Ascending aorta (tissue), 2 donors: Measurements from ENCODE around the gene ATP5F1B. TPM values are rescaled to one million over a fixed set of nuclear protein-coding genes. Genes with fewer than 3 reads are reported as not detected.
"Not testable (repeated sequence)": the region's sequence is repeated elsewhere in the genome, so short reads cannot be mapped to it uniquely, and the experiment has no call there.

Experiments used
- DNase-seq, 2 donors: peaks; one replicate each; pipeline ENCODE4 v3.0.0-alpha.2; 2019; ENCODE audit warnings: low spot score in 2 of 2
- H3K27ac ChIP-seq, 2 donors: fragments of 200-600 bp; sonication (generic); one replicate each; pipeline ENCODE4 v1.5.1; 2016 to 2017; ENCODE audit warnings: mild to moderate bottlenecking in 1 of 2
- H3K27me3 ChIP-seq: fragments of 200-600 bp; sonication (generic); one replicate; pipeline ENCODE4 v1.5.1; 2017
- H3K36me3 ChIP-seq, 2 donors: fragments of 200-600 bp; sonication (generic); one replicate each; pipeline ENCODE4 v1.5.1; 2016
- H3K4me1 ChIP-seq, 2 donors: fragments of 200-600 bp; sonication (generic); one replicate each; pipeline ENCODE4 v1.5.1; 2016 to 2017; ENCODE audit warnings: mild to moderate bottlenecking in 1 of 2
- H3K4me3 ChIP-seq, 2 donors: fragments of 200-600 bp; sonication (generic); one replicate each; pipeline ENCODE4 v1.5.1; 2016 to 2017; ENCODE audit warnings: mild to moderate bottlenecking in 1 of 2
- H3K9me3 ChIP-seq, 2 donors: fragments of 200-600 bp; sonication (generic); one replicate each; pipeline ENCODE4 v1.5.1; 2016
- CTCF ChIP-seq, 3 experiments: fragments of 200-600 bp in 2 of 3; fragments of 450-650 bp in 1 of 3; sonication (generic) in 2 of 3; IDR thresholded peaks; one replicate each; pipeline ENCODE4 v1.5.1; 2016 to 2019; ENCODE audit warnings: antibody characterized with exemption in 3 of 3, mild to moderate bottlenecking in 1 of 3, moderate library complexity in 1 of 3
- intact Hi-C: fragments of 100-400 bp; cut with DNase I; formaldehyde crosslinking; loops from one replicate; pipeline ENCODE4 v1.15.1; 2023
- total RNA-seq: library from RNA; depleted of rRNA; stranded (reverse); fragments of >200 nt; gene quantifications from one replicate; pipeline ENCODE4 v1.1.0, GENCODE V29; 2016

The ATP5F1B gene
- total RNA-seq, 1 donor from 2014 or later: 197 TPM

DNA sequence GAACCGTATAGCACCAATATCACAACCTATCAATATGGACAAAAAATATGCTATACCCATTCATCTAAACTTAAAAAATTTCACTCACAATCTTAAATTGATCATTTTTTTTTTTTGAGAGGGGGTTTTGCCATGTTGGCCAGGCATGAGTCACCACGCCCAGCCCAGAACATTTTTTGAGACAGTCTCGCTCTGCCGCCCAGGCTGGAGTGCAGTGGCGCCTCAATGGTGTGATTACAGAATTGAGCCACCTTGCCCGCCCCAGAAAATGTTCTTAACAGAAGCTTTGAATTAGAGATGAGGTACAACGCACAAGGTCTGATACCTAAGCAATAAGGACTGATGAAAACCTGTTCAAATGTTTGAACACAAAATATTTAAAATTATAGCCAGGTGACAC, 15.8 kb upstream of the ATP5F1B start:
- intact Hi-C loops: no loop called here
- TF ChIP-seq CTCF (IDR thresholded peaks at IDR 0.05): no peak
- peaks cover 34 to 47% of the 10 kb centered on the region in 2 donors for H3K36me3 ChIP-seq
- H3K9me3 ChIP-seq: no peaks in the 10 kb centered on the region
- no peak overlapping the region for H3K27ac ChIP-seq
- H3K4me1 ChIP-seq: no peaks in the 10 kb centered on the region
- no peak for DNase-seq
- H3K27me3 ChIP-seq: no peaks in the 10 kb centered on the region
- H3K4me3 ChIP-seq: no peak overlapping the region

- DNase-seq: no peak
- H3K27ac ChIP-seq: no peak overlapping the region
- peaks cover 10 to 21% of the 10 kb centered on the region in 2 donors for H3K36me3 ChIP-seq
- H3K9me3 ChIP-seq: no peaks in the 10 kb centered on the region
- H3K4me3 ChIP-seq: no peak overlapping the region
- no peaks in the 10 kb centered on the region for H3K4me1 ChIP-seq
- intact Hi-C loops: no loop called here
- TF ChIP-seq CTCF (IDR thresholded peaks at IDR 0.05): no peak
- H3K27me3 ChIP-seq: no peaks in the 10 kb centered on the region
Observed at GRCh38 chr12:56658921-56659320, 13.1 kb upstream of the ATP5F1B start.

DNA sequence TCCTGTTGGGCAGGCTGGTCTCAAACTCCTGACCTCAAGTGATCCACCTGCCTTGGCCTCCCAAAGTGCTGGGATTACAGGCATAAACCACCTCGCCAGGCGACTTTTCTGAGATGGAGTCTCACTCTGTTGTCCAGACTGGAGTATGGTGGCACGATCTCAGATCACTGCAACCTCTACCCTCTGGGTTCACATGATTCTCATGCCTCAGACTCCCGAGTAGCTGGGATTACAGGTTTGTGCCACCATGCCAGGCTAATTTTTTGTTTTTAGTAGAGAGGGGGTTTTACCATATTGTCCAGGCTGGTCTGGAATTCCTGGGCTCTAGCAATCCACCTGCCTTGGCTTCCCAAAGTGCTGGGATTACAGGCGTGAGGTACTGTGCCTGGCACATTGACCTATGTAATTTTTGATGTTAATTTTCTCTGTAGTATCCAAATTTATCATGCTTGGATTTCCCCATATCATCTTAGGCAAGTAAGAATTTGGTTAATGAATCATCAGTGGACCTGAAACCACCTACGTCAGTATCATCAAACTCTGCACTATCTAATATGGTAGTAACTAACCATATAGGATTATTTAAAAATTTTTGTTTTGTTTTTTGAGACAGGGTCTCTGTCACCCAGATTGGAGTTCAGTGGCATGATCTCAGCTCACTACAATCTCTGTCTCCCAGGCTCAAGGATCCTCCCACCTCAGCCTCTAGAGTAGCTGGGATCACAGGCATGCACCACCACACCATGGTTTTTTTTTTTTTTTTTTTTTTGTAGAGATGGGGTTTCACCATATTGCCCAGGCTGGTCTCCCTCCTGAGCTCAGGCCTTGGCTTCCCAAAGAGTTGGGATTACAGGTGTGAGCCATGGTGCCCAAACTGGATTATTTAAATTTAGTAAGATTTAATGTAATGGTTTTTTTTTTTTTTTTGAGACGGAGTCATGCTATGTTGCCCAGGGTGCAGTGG, 11.9 kb upstream of the ATP5F1B start:
- H3K4me1 ChIP-seq: no peaks in the 10 kb centered on the region
- peaks cover 6 to 9% of the 10 kb centered on the region in 2 donors for H3K36me3 ChIP-seq
- no peaks in the 10 kb centered on the region for H3K9me3 ChIP-seq
- H3K27me3 ChIP-seq: no peaks in the 10 kb centered on the region
- TF ChIP-seq CTCF (IDR thresholded peaks at IDR 0.05): no peak
- intact Hi-C loops: no loop called here
- peak in 1 of 2 donors; percentile 16 for DNase-seq
- H3K4me3 ChIP-seq: no peak overlapping the region
- H3K27ac ChIP-seq: no peak overlapping the region

DNA sequence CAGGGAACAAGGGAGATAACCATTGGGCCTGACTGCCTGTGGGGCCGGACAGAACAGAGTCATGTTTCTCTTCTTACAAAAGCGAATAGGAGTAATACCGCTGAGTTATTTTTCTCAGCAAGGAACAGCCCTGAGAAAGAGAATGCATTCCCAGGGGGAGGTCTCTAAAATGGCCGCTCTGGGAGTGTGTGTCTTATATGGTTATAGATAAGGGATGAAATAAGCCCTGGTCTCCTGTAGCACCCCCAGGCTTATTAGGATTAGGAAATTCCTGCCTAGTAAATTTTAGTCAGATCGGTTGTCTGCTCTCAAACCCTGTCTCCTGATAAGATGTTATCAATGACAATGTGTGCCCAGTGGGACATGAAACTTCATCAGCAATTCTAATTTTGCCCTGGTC, 8.0 kb upstream of the ATP5F1B start:
- H3K27ac ChIP-seq, H3K36me3 ChIP-seq, intact Hi-C loops: not testable (repeated sequence)

DNA sequence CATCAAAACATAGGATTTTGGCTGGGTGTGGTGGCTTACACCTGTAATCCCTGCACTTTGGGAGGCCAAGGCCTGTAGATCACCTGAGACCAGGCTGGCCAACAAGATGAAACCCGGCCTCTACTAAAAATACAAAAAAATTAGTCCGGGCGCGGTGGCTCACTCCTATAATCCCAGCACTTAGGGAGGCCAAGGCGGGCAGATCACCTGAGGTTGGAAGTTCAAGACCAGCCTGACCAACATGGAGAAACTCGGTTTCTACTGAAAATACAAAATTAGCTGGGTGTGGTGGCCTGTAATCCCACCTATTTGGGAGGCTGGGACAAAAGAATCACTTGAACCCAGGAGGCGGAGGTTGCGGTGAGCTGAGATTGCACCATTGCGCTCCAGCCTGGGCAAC, 2.2 kb upstream of the ATP5F1B start:
- H3K36me3 ChIP-seq: peaks cover 8 to 11% of the 10 kb centered on the region in 2 donors
- not testable (repeated sequence) for H3K9me3 ChIP-seq, H3K27ac ChIP-seq, H3K4me3 ChIP-seq, H3K27me3 ChIP-seq
- intact Hi-C loops: loop anchor here (5.0 kb wide), 2 partner anchors 286 to 531 kb away; partner anchors contain the start of genes APOF, RPL41, STAT2 and ZC3H10
- peaks cover 10 to 12% of the 10 kb centered on the region in 2 donors for H3K4me1 ChIP-seq
- DNase-seq: peak in 1 of 2 donors; percentile 53

More for the DNA sequence above, 8.0 kb upstream of the ATP5F1B start:
- not testable (repeated sequence) for H3K4me1 ChIP-seq, H3K4me3 ChIP-seq, H3K9me3 ChIP-seq, DNase-seq, H3K27me3 ChIP-seq

GRCh38 chr12:56645201-56645716, 525 bp downstream of the ATP5F1B start:
- Histone ChIP-seq H3K4me3 (peak overlapping the region; percentile 94), H3K36me3 (peaks cover 32 to 38% of the 10 kb centered on the region in 2 donors), H3K27ac (peak overlapping the region; percentile 76 to 91), H3K9me3 (no peaks in the 10 kb centered on the region), H3K4me1 (peaks cover 10 to 12% of the 10 kb centered on the region in 2 donors), H3K27me3 (no peaks in the 10 kb centered on the region)
- intact Hi-C loops: loop anchor here (5.0 kb wide), 2 partner anchors 283 to 528 kb away; partner anchors contain the start of genes APOF, RPL41, STAT2 and ZC3H10
- DNase-seq: peak in 1 of 2 donors; percentile 62
- TF ChIP-seq CTCF (IDR thresholded peaks at IDR 0.05): no peak
